Activated T-helper 1 cell treated with anti-CD3 and anti-CD28 coated beads, Interleukin-12 subunit alpha, Interleukin-12 subunit beta, Interleukin-2, Interleukin-4 antibody, amounts not matched to agents 30 ng/mL and 10 ng/mL and 1 ng/mL, durations not matched to agents 14 hours and 24 hours and 36 hours (primary cell): ENCODE data around the gene SETD6. TPM values are rescaled to one million over a fixed set of nuclear protein-coding genes. Genes with fewer than 3 reads are reported as not detected.

Source experiments
- DNase-seq: peaks from one replicate; pipeline ENCODE4 v3.0.0; 2021; ENCODE audit warnings: low spot score
- H3K27ac Mint-ChIP-seq: one replicate; pipeline ENCODE4 v1.8.0; 2021; ENCODE audit warnings: mild to moderate bottlenecking, mixed read lengths
- H3K27me3 Mint-ChIP-seq: one replicate; pipeline ENCODE4 v1.8.0; 2022; ENCODE audit warnings: mild to moderate bottlenecking, moderate library complexity, mixed read lengths; ENCODE audit not compliant: insufficient read depth
- H3K36me3 Mint-ChIP-seq: one replicate; pipeline ENCODE4 v1.8.0; 2021; ENCODE audit warnings: low read depth, mixed read lengths
- H3K4me1 Mint-ChIP-seq: one replicate; pipeline ENCODE4 v1.8.0; 2021; ENCODE audit warnings: low read depth, mixed read lengths
- H3K4me3 Mint-ChIP-seq: one replicate; pipeline ENCODE4 v1.8.0; 2021; ENCODE audit warnings: mild to moderate bottlenecking, moderate library complexity, mixed read lengths
- H3K9me3 Mint-ChIP-seq: one replicate; pipeline ENCODE4 v1.8.0; 2021; ENCODE audit warnings: mixed read lengths
- intact Hi-C: fragments of 100-400 bp; cut with micrococcal nuclease; formaldehyde crosslinking; loops from one replicate; pipeline ENCODE4 v1.15.1; 2024
- total RNA-seq: library from RNA; stranded (reverse); gene quantifications from 2 replicates; pipeline ENCODE4 v1.2.3, GENCODE V29; 2022

Gene SETD6
- total RNA-seq, 1 donor from 2014 or later = 32.1 TPM

- Mint-ChIP-seq H3K4me3 (no peak overlapping the region), H3K9me3 (no peaks in the 10 kb centered on the region), H3K4me1 (no peaks in the 10 kb centered on the region), H3K36me3 (no peaks in the 10 kb centered on the region), H3K27me3 (no peaks in the 10 kb centered on the region), H3K27ac (no peak overlapping the region)
- intact Hi-C loops = no loop called here
- DNase-seq = no peak
Observed at GRCh38 chr16:58506241-58507194, 8.8 kb upstream of the SETD6 start.

GRCh38 chr16:58507195-58507962 is 7.9 kb upstream of the SETD6 start:
- Mint-ChIP-seq H3K9me3 (no peaks in the 10 kb centered on the region), H3K27ac (no peak overlapping the region), H3K27me3 (no peaks in the 10 kb centered on the region), H3K4me3 (no peak overlapping the region), H3K4me1 (no peaks in the 10 kb centered on the region), H3K36me3 (peaks cover 1% of the 10 kb centered on the region)
- intact Hi-C loops = no loop called here
- no peak for DNase-seq

DNA sequence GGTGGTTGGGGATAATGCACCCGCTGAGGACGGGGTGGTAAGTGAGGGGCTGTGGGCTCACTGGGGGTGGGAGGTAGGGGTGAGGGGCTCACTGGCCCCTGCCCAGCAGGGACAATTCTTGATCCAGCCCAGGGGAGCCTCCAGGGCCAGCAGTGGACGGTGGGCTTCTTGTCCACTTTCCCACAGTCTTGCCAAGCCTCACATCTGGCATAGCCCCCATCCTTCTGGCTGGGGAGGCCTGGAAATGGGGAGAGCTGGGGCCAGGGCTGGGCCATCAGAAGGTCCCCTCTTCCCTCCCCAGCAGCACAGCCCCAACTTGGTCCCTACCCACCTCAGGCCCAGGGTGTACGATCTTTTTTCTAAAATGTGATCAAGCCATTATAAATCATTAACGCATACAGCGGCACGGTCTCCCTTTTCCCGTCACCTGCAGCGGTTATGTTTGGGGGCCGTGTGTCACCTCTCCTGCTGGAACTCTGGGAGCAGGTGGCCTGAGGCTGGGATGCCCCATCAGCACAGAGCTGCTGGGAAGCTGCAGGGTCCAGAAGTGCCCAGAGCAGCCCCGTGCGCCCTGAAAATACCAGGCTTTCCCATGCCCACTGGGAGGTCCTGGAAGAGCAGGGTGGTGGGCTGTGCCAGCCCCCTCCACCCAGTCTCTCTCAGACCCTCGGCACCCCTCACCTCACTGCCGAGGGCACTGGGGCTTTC is 7.2 kb upstream of the SETD6 start:
- intact Hi-C loops = no loop called here
- Mint-ChIP-seq H3K4me1 (no peaks in the 10 kb centered on the region), H3K9me3 (no peaks in the 10 kb centered on the region), H3K36me3 (peaks cover 1% of the 10 kb centered on the region), H3K27ac (no peak overlapping the region), H3K27me3 (no peaks in the 10 kb centered on the region), H3K4me3 (no peak overlapping the region)
- no peak for DNase-seq

GRCh38 chr16:58508671-58509251 is 6.6 kb upstream of the SETD6 start:
- DNase-seq = no peak
- Mint-ChIP-seq H3K9me3 (no peaks in the 10 kb centered on the region), H3K27ac (no peak overlapping the region), H3K4me3 (no peak overlapping the region), H3K4me1 (peaks cover 1% of the 10 kb centered on the region), H3K27me3 (no peaks in the 10 kb centered on the region), H3K36me3 (peaks cover 1% of the 10 kb centered on the region)
- intact Hi-C loops = no loop called here

DNA sequence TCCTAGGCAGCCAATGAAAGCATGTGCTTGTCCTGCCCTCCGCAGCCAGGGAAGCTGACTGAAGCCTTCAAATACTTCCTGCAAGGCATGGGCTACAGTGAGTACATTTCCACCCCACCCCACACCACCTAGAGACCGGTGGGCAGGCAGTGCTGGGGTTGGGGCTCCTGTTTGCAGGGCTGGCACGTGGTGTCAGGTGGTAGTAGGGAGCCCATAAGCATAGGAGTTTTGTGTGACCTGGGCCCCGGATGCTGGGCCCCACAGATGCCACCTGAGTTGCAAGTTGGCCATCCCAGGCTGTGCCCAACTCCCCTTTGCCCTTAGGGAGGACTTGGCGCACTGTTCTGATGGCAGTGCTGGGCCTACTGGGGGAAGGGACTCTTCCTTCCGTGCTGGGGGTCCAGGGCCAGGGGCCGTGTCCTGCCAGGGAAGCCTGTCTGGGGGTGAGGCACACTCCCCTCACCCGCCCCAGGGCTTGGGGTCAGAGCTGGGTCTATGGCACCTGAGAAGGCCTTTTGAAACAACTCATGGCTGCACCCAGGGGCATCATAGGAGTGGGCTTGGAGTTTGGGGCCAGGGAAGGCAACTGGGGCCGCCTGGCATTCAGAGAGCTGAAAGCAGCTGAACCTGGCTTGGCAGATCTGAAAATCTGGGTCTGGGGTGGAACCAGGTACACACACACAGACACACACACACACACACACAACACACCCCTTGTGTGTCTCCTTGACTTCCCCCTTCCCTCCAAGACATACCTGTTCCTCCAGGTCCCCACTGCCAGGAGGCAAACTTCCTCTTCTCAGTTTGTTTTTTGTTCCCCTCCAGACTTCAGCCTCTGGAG is 5.8 kb upstream of the SETD6 start:
- H3K9me3 Mint-ChIP-seq = no peaks in the 10 kb centered on the region
- intact Hi-C loops = loop anchor here (10.0 kb wide), 1 partner anchor 505 kb away; the partner anchor contains the start of genes USB1 and ZNF319
- H3K4me3 Mint-ChIP-seq = no peak overlapping the region
- peak overlapping the region; percentile 34 for H3K27ac Mint-ChIP-seq
- peaks cover 1% of the 10 kb centered on the region for H3K36me3 Mint-ChIP-seq
- peaks cover 5% of the 10 kb centered on the region for H3K4me1 Mint-ChIP-seq
- DNase-seq = no peak
- H3K27me3 Mint-ChIP-seq = no peaks in the 10 kb centered on the region

DNA sequence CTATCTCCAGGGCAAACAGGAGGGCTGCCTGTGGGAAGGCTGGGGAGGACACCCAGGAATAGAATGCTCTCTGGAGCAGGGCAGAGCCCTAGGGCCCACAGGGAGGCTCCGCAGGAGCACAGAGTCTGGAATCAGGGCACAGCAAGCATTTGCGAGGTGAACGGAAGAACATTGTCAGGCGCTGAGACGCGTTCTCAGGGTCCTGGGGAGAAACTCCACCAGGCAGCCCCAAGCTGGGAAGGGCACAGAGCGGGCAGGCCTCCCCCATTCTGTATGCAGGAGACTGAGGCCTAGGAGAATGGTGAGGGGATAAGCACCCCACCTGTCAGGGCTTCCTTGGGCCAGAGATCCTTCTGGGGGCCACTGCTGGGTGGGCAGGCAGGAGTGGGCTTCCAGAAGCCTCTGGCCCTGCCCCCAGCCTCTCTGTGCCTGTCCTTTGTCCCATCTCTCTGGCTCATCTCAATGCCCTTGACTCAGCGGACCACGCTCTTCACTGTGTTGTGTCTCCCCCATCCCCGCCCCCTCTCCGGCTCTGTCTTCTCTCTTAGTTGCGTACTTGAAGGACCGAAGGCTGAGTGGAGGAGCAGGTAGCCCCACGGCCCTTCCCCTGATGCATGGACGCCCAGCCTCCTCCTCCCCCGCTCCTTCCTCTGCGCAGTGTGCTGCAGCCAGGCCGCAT is 5.1 kb upstream of the SETD6 start:
- Mint-ChIP-seq H3K36me3 (peaks cover 1% of the 10 kb centered on the region), H3K4me3 (no peak overlapping the region), H3K27ac (peak overlapping the region; percentile 34), H3K4me1 (peaks cover 12% of the 10 kb centered on the region), H3K27me3 (no peaks in the 10 kb centered on the region), H3K9me3 (no peaks in the 10 kb centered on the region)
- intact Hi-C loops = loop anchor here (10.0 kb wide), 1 partner anchor 505 kb away; the partner anchor contains the start of genes USB1 and ZNF319
- DNase-seq = no peak

- no peaks in the 10 kb centered on the region for H3K9me3 Mint-ChIP-seq
- intact Hi-C loops = loop anchor here (10.0 kb wide), 1 partner anchor 506 kb away; the partner anchor contains the start of genes USB1 and ZNF319
- no peaks in the 10 kb centered on the region for H3K27me3 Mint-ChIP-seq
- peaks cover 12% of the 10 kb centered on the region for H3K4me1 Mint-ChIP-seq
- H3K27ac Mint-ChIP-seq = no peak overlapping the region
- no peak for DNase-seq
- H3K4me3 Mint-ChIP-seq = no peak overlapping the region
- H3K36me3 Mint-ChIP-seq = peaks cover 1% of the 10 kb centered on the region
Observed at GRCh38 chr16:58510776-58511628, 4.3 kb upstream of the SETD6 start.

GRCh38 chr16:58511933-58512815 is 3.1 kb upstream of the SETD6 start:
- intact Hi-C loops = loop anchor here (1.0 to 10.0 kb wide), 3 partner anchors 149 to 507 kb away; partner anchors contain the start of genes USB1 and ZNF319

GRCh38 chr16:58513874-58514273 is 1.4 kb upstream of the SETD6 start:
- no peak for DNase-seq
- H3K27ac Mint-ChIP-seq = no peak overlapping the region
- H3K4me1 Mint-ChIP-seq = peaks cover 34% of the 10 kb centered on the region
- H3K36me3 Mint-ChIP-seq = peaks cover 22% of the 10 kb centered on the region
- intact Hi-C loops = loop anchor here (10.0 kb wide), 1 partner anchor 509 kb away; the partner anchor contains the start of genes USB1 and ZNF319
- H3K27me3 Mint-ChIP-seq = no peaks in the 10 kb centered on the region
- H3K4me3 Mint-ChIP-seq = peak overlapping the region; percentile 48
- H3K9me3 Mint-ChIP-seq = no peaks in the 10 kb centered on the region

More at GRCh38 chr16:58511933-58512815, 3.1 kb upstream of the SETD6 start:
- Mint-ChIP-seq H3K27me3 (no peaks in the 10 kb centered on the region), H3K9me3 (no peaks in the 10 kb centered on the region), H3K36me3 (peaks cover 8% of the 10 kb centered on the region), H3K4me1 (peaks cover 22% of the 10 kb centered on the region), H3K27ac (no peak overlapping the region), H3K4me3 (no peak overlapping the region)
- DNase-seq = peak; percentile 70
